ENCODE data around the gene C1orf210. TPM values are rescaled to one million over a fixed set of nuclear protein-coding genes. Genes with fewer than 3 reads are reported as not detected.
A peak's percentile ranks its signal among the peaks of the same experiment; 100 is the strongest.

The C1orf210 gene
- total and polyA plus RNA-seq, 2 experiments from 2014 or later: not detected

DNA sequence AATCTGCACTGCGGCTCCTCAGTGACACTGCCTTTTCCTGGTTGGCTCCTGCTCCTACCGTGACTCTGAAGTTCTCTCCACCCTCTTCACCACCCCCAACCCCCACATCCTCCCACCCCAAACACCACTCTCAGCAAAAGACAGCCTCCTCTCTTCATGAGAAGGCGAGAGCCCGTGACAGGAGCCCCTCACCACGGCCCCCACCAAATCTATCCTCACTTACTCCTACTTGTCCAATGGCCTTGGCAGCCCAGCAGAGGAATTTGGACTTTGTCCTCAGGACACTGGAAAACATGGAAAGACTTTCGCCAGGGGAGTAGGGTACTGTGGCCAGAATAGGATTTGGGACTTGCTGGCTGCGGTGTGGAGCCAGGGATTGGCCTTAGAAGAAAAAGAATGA, 8.7 kb downstream of the C1orf210 start:
- Histone ChIP-seq H3K27me3 (replicated peaks; ENCODE audit: insufficient read depth) (no peaks in the 10 kb centered on the region), H3K4me1 (ENCODE audit: insufficient read depth) (no peaks in the 10 kb centered on the region), H3K36me3 (ENCODE audit: low read depth) (no peaks in the 10 kb centered on the region), H3K27ac (no peak overlapping the region), H3K4me2 (ENCODE audit: unreplicated experiment) (no peak overlapping the region), H3K9ac (no peak overlapping the region), H3K9me2 (ENCODE audit: insufficient read depth) (no peaks in the 10 kb centered on the region), H4K20me1 (ENCODE audit: insufficient read depth) (no peaks in the 10 kb centered on the region), H3K79me2 (ENCODE audit: insufficient read depth) (no peaks in the 10 kb centered on the region), H2AFZ (no peak overlapping the region), H3K4me3 (no peak overlapping the region), H3K9me3 (ENCODE audit: low read depth) (no peaks in the 10 kb centered on the region), H3F3A (ENCODE audit: insufficient read depth) (no peaks in the 10 kb centered on the region)
- in situ Hi-C loops (cut with MboI): no loop called here
- no peak for DNase-seq
- WGBS, 2 experiments (ENCODE audit: low coverage in 1 of 2, low lambda C conversion rate in 2 of 2, missing lambda C conversion rate in 2 of 2): 57 to 66% methylated on average over 6 to 7 of the region's 7 CpGs
- TF ChIP-seq EZH2 (IDR thresholded peaks at IDR 0.05; ENCODE audit: insufficient read depth, poor library complexity, severe bottlenecking) (no peak), EZH2phosphoT487 (IDR thresholded peaks at IDR 0.05; ENCODE audit: insufficient read depth, low read depth) (no peak)

DNA sequence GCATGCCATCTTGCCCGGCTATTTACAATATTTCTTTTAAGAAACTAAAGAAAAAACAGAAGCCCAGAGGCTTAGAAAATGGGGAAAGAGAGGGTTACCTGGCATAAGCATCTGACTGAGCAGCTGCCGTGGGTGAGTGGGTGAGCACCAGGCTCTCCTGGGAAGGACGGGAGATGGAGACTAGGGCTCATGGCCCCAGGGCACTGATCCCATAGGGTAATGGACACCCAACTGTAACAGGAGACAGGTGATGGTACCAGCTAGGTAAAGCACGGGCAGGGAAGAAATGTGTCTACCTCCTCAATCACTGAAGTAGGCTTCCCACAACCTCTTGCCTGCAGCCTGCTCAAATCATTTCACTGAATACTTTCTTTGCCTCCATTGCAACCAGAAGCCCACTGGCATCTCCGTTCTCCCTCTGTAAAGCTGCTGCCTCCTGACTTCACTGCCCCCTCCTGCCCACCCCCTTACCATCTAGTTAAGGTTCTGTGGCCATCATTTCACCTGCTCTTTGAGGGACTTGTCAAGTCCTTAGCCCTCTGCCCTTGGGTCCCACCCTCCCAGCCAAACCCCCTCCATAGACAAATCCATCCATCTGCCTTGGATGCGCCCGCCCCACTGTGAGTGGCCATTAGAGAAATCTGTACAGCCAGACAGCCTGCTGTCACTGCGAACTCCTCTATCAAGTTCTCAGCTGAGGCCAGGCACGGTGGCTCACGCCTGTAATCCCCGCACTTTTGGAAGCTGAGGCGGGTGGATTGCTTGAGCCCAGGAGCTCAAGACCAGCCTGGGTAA, 9.4 kb downstream of the C1orf210 start:
- H2AFZ ChIP-seq: no peak overlapping the region
- H3K27ac ChIP-seq: no peak overlapping the region
- 71 to 74% methylated on average over 12 of the region's 12 CpGs for WGBS, 2 experiments (ENCODE audit: low coverage in 1 of 2, low lambda C conversion rate in 2 of 2, missing lambda C conversion rate in 2 of 2)
- no peak overlapping the region for H3K9ac ChIP-seq
- TF ChIP-seq EZH2 (IDR thresholded peaks at IDR 0.05; ENCODE audit: insufficient read depth, poor library complexity, severe bottlenecking): no peak
- no peak for TF ChIP-seq EZH2phosphoT487 (IDR thresholded peaks at IDR 0.05; ENCODE audit: insufficient read depth, low read depth)
- no peaks in the 10 kb centered on the region for H3K9me2 ChIP-seq (ENCODE audit: insufficient read depth)
- H3K79me2 ChIP-seq (ENCODE audit: insufficient read depth): no peaks in the 10 kb centered on the region
- no peak overlapping the region for H3K4me3 ChIP-seq
- H4K20me1 ChIP-seq (ENCODE audit: insufficient read depth): no peaks in the 10 kb centered on the region
- in situ Hi-C loops (cut with MboI): no loop called here
- no peaks in the 10 kb centered on the region for H3F3A ChIP-seq (ENCODE audit: insufficient read depth)
- H3K36me3 ChIP-seq (ENCODE audit: low read depth): no peaks in the 10 kb centered on the region
- no peak for DNase-seq
- no peaks in the 10 kb centered on the region for H3K9me3 ChIP-seq (ENCODE audit: low read depth)
- H3K4me2 ChIP-seq (ENCODE audit: unreplicated experiment): no peak overlapping the region
- H3K27me3 ChIP-seq (replicated peaks; ENCODE audit: insufficient read depth): no peaks in the 10 kb centered on the region
- no peaks in the 10 kb centered on the region for H3K4me1 ChIP-seq (ENCODE audit: insufficient read depth)

DNA sequence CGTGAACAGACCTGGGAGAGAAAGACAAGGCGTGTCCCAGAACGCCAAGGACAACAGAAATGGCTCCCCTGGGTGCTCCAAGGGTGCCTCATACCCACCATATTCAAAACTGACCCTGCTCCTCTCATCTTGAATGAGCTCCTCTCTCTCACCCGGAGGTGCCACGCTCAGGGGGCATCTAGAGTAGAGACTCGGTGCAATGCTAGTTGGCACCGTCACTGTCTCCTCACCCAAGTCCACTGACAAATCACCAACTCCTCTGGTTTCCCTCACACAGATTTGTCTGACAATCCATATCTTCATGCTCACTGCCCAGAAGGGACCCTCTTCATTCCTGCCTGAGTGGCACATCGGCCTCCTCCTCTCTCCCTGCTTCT, 10.6 kb downstream of the C1orf210 start:
- no peak overlapping the region for H3K27ac ChIP-seq
- 74 to 75% methylated on average over 8 of the region's 8 CpGs for WGBS, 2 experiments (ENCODE audit: low coverage in 1 of 2, low lambda C conversion rate in 2 of 2, missing lambda C conversion rate in 2 of 2)
- no peak overlapping the region for H3K4me3 ChIP-seq
- H3K4me1 ChIP-seq (ENCODE audit: insufficient read depth): no peaks in the 10 kb centered on the region
- no peak overlapping the region for H3K4me2 ChIP-seq (ENCODE audit: unreplicated experiment)
- no peaks in the 10 kb centered on the region for H3K9me2 ChIP-seq (ENCODE audit: insufficient read depth)
- H3K27me3 ChIP-seq (replicated peaks; ENCODE audit: insufficient read depth): no peaks in the 10 kb centered on the region
- no peaks in the 10 kb centered on the region for H3K36me3 ChIP-seq (ENCODE audit: low read depth)
- TF ChIP-seq EZH2phosphoT487 (IDR thresholded peaks at IDR 0.05; ENCODE audit: insufficient read depth, low read depth) (no peak), EZH2 (IDR thresholded peaks at IDR 0.05; ENCODE audit: insufficient read depth, poor library complexity, severe bottlenecking) (no peak)
- no peak overlapping the region for H3K9ac ChIP-seq
- no peaks in the 10 kb centered on the region for H4K20me1 ChIP-seq (ENCODE audit: insufficient read depth)
- H3F3A ChIP-seq (ENCODE audit: insufficient read depth): no peaks in the 10 kb centered on the region
- H2AFZ ChIP-seq: peak overlapping the region; percentile 83
- H3K79me2 ChIP-seq (ENCODE audit: insufficient read depth): no peaks in the 10 kb centered on the region
- in situ Hi-C loops (cut with MboI): no loop called here
- H3K9me3 ChIP-seq (ENCODE audit: low read depth): no peaks in the 10 kb centered on the region
- DNase-seq: no peak

DNA sequence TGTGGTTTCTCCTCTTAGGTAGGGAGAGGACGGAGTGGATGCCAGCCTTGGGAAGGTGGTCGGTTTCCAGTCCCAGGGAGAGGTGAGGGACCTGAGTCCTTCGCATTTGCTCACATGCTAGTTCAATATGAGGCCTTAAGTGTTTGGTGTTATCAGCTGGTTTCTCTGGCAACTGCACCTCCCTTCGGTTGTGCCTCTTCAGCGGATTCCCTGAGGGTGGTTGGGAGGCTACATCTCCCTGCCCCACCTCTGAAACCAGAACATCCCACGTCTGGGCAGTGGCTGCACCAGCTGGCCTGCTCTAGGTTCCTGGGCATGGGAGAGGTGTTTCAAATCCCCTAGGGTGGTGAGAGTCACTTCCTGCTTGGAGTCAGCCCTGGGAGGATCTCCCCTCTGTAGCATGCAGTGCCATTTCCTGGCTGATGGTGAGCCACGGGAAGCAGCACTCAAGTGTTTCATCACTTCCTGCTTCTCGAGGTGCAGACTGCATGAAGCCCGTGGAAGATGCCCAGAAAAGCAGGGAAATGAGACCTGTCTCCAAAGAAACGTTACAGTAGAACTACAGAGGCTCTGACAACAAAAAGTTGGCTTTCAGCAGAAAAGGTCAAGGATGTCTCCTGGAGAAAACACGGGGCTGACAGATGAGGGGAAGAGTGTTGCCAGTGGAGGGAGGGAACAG, 11.1 kb downstream of the C1orf210 start:
- Histone ChIP-seq H3K4me1 (ENCODE audit: insufficient read depth) (no peaks in the 10 kb centered on the region), H3K4me2 (ENCODE audit: unreplicated experiment) (no peak overlapping the region), H3K36me3 (ENCODE audit: low read depth) (no peaks in the 10 kb centered on the region), H4K20me1 (ENCODE audit: insufficient read depth) (no peaks in the 10 kb centered on the region), H3K79me2 (ENCODE audit: insufficient read depth) (no peaks in the 10 kb centered on the region), H2AFZ (peak overlapping the region; percentile 83), H3F3A (ENCODE audit: insufficient read depth) (no peaks in the 10 kb centered on the region), H3K9me2 (ENCODE audit: insufficient read depth) (no peaks in the 10 kb centered on the region), H3K9me3 (ENCODE audit: low read depth) (no peaks in the 10 kb centered on the region), H3K27ac (no peak overlapping the region), H3K9ac (no peak overlapping the region), H3K4me3 (no peak overlapping the region), H3K27me3 (replicated peaks; ENCODE audit: insufficient read depth) (no peaks in the 10 kb centered on the region; the same call in 1 of the 2 replicates)
- in situ Hi-C loops (cut with MboI): no loop called here
- TF ChIP-seq EZH2phosphoT487 (IDR thresholded peaks at IDR 0.05; ENCODE audit: insufficient read depth, low read depth): no peak
- TF ChIP-seq EZH2 (IDR thresholded peaks at IDR 0.05; ENCODE audit: insufficient read depth, poor library complexity, severe bottlenecking): no peak
- DNase-seq: peak; percentile 54
- 51 to 53% methylated on average over 11 of the region's 11 CpGs for WGBS, 2 experiments (ENCODE audit: low coverage in 1 of 2, low lambda C conversion rate in 2 of 2, missing lambda C conversion rate in 2 of 2)
